Transverse colon (tissue), 4 donors: ENCODE results near the gene RNF14. TPM values are rescaled to one million over a fixed set of nuclear protein-coding genes. Genes with fewer than 3 reads are reported as not detected.

Source experiments
- DNase-seq: peaks from one replicate; pipeline ENCODE4 v3.0.0-alpha.2; 2019
- H3K27ac ChIP-seq, 4 donors: fragments of 200-600 bp; sonication (generic); 2 replicates each; pipeline ENCODE4 v1.5.1; 2016 to 2018; ENCODE audit warnings: inconsistent platforms in 4 of 4
- H3K27me3 ChIP-seq: fragments of 200-600 bp; sonication (generic); 2 replicates; pipeline ENCODE4 v1.5.1; 2017; ENCODE audit warnings: inconsistent platforms
- H3K36me3 ChIP-seq, 4 donors: fragments of 200-600 bp; sonication (generic); 2 replicates each; pipeline ENCODE4 v1.5.1; 2017 to 2019; ENCODE audit warnings: inconsistent platforms in 4 of 4
- H3K4me1 ChIP-seq, 4 donors: fragments of 200-600 bp; sonication (generic); 2 replicates each; pipeline ENCODE4 v1.5.1; 2017 to 2020; ENCODE audit warnings: inconsistent platforms in 4 of 4
- H3K4me3 ChIP-seq, 4 donors: fragments of 200-600 bp; sonication (generic); 1 replicate in 1 of 4; 2 replicates in 3 of 4; pipeline versions ENCODE4 v1.5.1 to v1.6.1; 2017 to 2019; ENCODE audit warnings: inconsistent platforms in 4 of 4
- H3K9me3 ChIP-seq, 2 donors: fragments of 200-600 bp; sonication (generic); 2 replicates each; pipeline ENCODE4 v1.5.1; 2017 to 2019; ENCODE audit warnings: inconsistent platforms in 2 of 2
- CTCF ChIP-seq, 5 experiments: fragments of 200-600 bp in 3 of 5; fragments of 450-650 bp in 2 of 5; sonication (generic) in 3 of 5; IDR thresholded peaks; 1 replicate in 2 of 5; 2 replicates in 3 of 5; pipeline ENCODE4 v1.5.1; 2016 to 2017; ENCODE audit warnings: antibody characterized with exemption in 5 of 5, inconsistent platforms in 3 of 5, mild to moderate bottlenecking in 2 of 5, moderate library complexity in 1 of 5
- EP300 ChIP-seq: sonication (generic); formaldehyde crosslinking; IDR thresholded peaks from one replicate; pipeline ENCODE4 v1.6.1; 2017; ENCODE audit warnings: antibody characterized with exemption, low read depth
- POLR2A ChIP-seq: fragments of 450-650 bp; IDR thresholded peaks from one replicate; pipeline ENCODE4 v1.6.1; 2016; ENCODE audit warnings: antibody characterized with exemption, mild to moderate bottlenecking, moderate library complexity
- POLR2AphosphoS5 ChIP-seq, 3 donors: sonication (generic); formaldehyde crosslinking; IDR thresholded peaks; one replicate each; pipeline ENCODE4 v1.6.1; 2016; ENCODE audit warnings: antibody characterized with exemption in 3 of 3
- WGBS, 2 donors: methylation state at CpG; one replicate each; pipeline ENCODE4 v1.1.5; 2018; ENCODE audit warnings: low coverage in 1 of 2; 5-methylcytosine and 5-hydroxymethylcytosine counted together
- in situ Hi-C, 4 donors: fragments of 200-750 bp; cut with MboI; loops; one replicate each; pipeline versions ENCODE4 v1.15.0 to v1.15.1; 2017; ENCODE audit warnings: low sequenced_read_pairs in 3 of 4, low pct_ligation_motif_present in 1 of 4, low pct_unique_long_range_greater_than_20kb in 1 of 4
- intact Hi-C: fragments of 100-400 bp; cut with DNase I; formaldehyde crosslinking; loops from one replicate; pipeline ENCODE4 v1.15.1; 2023; ENCODE audit warnings: low total_unique reads
- total RNA-seq, 4 donors: library from RNA; depleted of rRNA; stranded (reverse); fragments of >200 nt; gene quantifications; one replicate each; pipeline ENCODE4 v1.1.0, GENCODE V29; 2016

RNF14 gene
- total RNA-seq, 4 donors from 2014 or later = 15.3 to 66.7 (median 57.1) TPM

DNA sequence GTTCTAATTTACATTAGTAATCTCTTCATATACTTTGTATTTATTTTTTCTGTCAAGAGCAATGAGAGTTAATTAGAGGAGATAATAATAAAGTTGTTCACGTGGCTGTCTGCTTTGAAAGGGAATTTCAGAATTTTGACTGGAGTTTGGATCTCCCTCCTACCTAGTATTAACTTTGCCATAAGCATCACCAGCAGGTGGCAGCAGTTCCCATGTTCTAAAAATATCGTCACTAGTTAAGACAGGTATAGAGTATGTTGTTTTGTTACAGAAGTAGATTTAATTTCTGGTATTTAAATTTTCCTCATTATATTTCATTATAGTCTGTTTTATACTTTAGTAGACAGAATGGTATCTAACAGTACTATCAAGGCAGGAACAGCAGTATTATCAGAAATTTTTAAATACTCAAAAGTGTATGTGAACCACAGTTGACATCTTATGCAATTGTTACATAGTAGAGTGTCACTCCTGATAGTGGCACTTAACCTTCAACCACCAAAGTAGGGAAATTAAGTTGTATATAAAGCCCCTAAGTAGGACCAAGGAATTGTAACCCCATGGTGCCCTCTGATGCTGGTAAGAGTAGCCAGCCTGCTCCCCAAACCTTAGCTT lies 23.6 kb downstream of the RNF14 start:
- 8 to 9% methylated on average over 2 of the region's 2 CpGs for WGBS, 2 donors
- H3K27ac ChIP-seq = no peak overlapping the region

DNA sequence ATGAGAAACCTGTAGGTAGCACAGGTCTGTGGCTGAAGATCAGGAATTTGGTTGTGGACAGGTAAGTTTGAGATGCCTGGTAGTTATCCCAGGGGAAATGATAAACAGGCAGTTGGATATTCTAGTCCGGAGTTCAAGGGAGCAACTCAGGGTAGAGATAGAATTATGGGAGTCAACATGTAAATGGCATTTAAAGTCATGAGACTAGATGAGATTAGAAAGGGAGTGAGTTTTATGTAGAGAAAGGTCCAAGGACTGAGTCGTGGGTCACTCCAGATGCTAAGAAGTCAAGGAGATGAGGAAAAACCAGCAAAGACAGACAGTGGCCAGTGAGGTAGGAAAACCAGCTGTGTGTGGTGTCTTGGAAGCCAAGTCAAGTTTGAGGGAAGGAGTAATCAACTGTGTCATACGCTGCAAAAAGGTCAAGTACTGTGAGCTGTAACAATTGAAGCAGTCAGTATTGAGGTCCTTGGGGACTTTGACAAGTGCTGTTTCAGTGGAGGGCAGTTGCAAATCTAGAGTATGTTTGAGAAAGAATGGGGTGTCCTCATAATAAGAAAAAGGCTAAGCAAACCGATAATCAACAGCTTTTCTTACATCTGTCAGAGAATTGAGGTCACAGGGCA lies 25.7 kb downstream of the RNF14 start:
- Histone ChIP-seq H3K27me3 (no peaks in the 10 kb centered on the region), H3K9me3 (no peaks in the 10 kb centered on the region), H3K4me3 (no peak overlapping the region), H3K4me1 (no peaks in the 10 kb centered on the region), H3K36me3 (peaks cover 0 to 18% (median 8%) of the 10 kb centered on the region in 4 donors), H3K27ac (no peak overlapping the region)
- DNase-seq = no peak
- 58 to 65% methylated on average over 3 to 4 of the region's 4 CpGs for WGBS, 2 donors
- no peak for TF ChIP-seq POLR2AphosphoS5 (IDR thresholded peaks at IDR 0.05)
- TF ChIP-seq POLR2A = no peak
- TF ChIP-seq CTCF (IDR thresholded peaks at IDR 0.05) = no peak
- TF ChIP-seq EP300 = no peak
- in situ Hi-C loops = loop anchor here in 3 of 4 donors (5.0 to 10.0 kb wide), 2 partner anchors 140 to 143 kb away; no protein-coding TSS in a partner anchor
- intact Hi-C loops = no loop called here

More for the DNA sequence above, 23.6 kb downstream of the RNF14 start:
- Histone ChIP-seq H3K9me3 (no peaks in the 10 kb centered on the region), H3K36me3 (peaks cover 0 to 36% (median 16%) of the 10 kb centered on the region in 4 donors), H3K27me3 (no peaks in the 10 kb centered on the region), H3K4me1 (no peaks in the 10 kb centered on the region), H3K4me3 (no peak overlapping the region)
- intact Hi-C loops (no loop called here), in situ Hi-C loops (loop anchor here in 1 of 4 donors (10.0 kb wide), 1 partner anchor 142 kb away; no protein-coding TSS in a partner anchor)
- DNase-seq = peak; percentile 79
- TF ChIP-seq POLR2AphosphoS5 (IDR thresholded peaks at IDR 0.05) (no peak), POLR2A (no peak), CTCF (IDR thresholded peaks at IDR 0.05) (peak; percentile 69 to 81 (median 80)), EP300 (no peak)

GRCh38 chr5:141995656-141996055 lies 26.8 kb downstream of the RNF14 start:
- DNase-seq = no peak
- TF ChIP-seq POLR2AphosphoS5 (IDR thresholded peaks at IDR 0.05) (no peak), EP300 (no peak), POLR2A (no peak), CTCF (IDR thresholded peaks at IDR 0.05) (no peak)
- Histone ChIP-seq H3K4me3 (no peak overlapping the region), H3K9me3 (no peaks in the 10 kb centered on the region), H3K27ac (no peak overlapping the region), H3K4me1 (no peaks in the 10 kb centered on the region), H3K27me3 (no peaks in the 10 kb centered on the region), H3K36me3 (peaks cover 0 to 11% (median 6%) of the 10 kb centered on the region in 4 donors)
- in situ Hi-C loops (loop anchor here in 3 of 4 donors (5.0 to 10.0 kb wide), 2 partner anchors 139 to 142 kb away; no protein-coding TSS in a partner anchor), intact Hi-C loops (no loop called here)
- WGBS, 2 donors = 89 to 90% methylated on average over 3 of the region's 3 CpGs

DNA sequence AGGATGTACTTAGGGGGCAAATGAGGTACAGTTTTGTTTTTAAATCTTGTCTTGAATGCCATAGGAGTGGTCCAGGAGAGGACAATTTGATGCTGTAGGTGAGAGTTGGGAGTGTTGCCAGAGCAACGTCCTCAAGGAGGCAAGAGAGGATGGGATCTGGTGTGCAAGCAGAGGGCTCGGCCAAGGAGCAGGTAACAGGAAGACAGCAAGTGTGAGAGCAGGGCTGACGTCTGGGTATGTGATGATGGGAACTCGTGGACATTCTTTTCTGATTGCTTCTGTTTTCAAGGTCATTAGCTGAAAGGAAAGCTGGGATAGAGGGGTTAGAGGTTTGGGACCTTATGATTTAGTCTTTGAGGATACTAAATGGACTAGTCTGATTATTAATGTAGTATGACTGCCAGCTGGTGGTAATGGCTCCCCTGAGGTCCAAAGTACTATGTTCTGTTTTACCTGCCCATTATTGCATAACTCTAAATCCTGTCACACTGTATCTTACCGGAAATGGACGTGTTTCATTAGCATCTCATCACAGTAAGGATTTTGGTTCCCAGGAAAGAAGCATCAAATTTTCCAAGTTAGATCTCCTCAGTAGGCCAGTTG lies 28.6 kb downstream of the RNF14 start:
- Histone ChIP-seq H3K27ac (no peak overlapping the region), H3K4me3 (no peak overlapping the region), H3K27me3 (no peaks in the 10 kb centered on the region), H3K9me3 (no peaks in the 10 kb centered on the region), H3K4me1 (no peaks in the 10 kb centered on the region), H3K36me3 (peaks cover 0 to 25% (median under 1%) of the 10 kb centered on the region in 4 donors)
- WGBS, 2 donors = 39 to 74% methylated on average over 3 to 6 of the region's 6 CpGs
- in situ Hi-C loops (loop anchor here in 3 of 4 donors (5.0 to 10.0 kb wide), 2 partner anchors 137 to 140 kb away; no protein-coding TSS in a partner anchor), intact Hi-C loops (no loop called here)
- DNase-seq = no peak
- TF ChIP-seq CTCF (IDR thresholded peaks at IDR 0.05) (no peak), EP300 (no peak), POLR2AphosphoS5 (IDR thresholded peaks at IDR 0.05) (no peak), POLR2A (no peak)
